Transverse colon (tissue), 4 donors: ENCODE results near the gene NR3C1. TPM values are rescaled to one million over a fixed set of nuclear protein-coding genes. Genes with fewer than 3 reads are reported as not detected.

Experiments
- DNase-seq: peaks from one replicate; pipeline ENCODE4 v3.0.0-alpha.2; 2019
- H3K27ac ChIP-seq, 4 donors: fragments of 200-600 bp; sonication (generic); 2 replicates each; pipeline ENCODE4 v1.5.1; 2016 to 2018; ENCODE audit warnings: inconsistent platforms in 4 of 4
- H3K27me3 ChIP-seq: fragments of 200-600 bp; sonication (generic); 2 replicates; pipeline ENCODE4 v1.5.1; 2017; ENCODE audit warnings: inconsistent platforms
- H3K36me3 ChIP-seq, 4 donors: fragments of 200-600 bp; sonication (generic); 2 replicates each; pipeline ENCODE4 v1.5.1; 2017 to 2019; ENCODE audit warnings: inconsistent platforms in 4 of 4
- H3K4me1 ChIP-seq, 4 donors: fragments of 200-600 bp; sonication (generic); 2 replicates each; pipeline ENCODE4 v1.5.1; 2017 to 2020; ENCODE audit warnings: inconsistent platforms in 4 of 4
- H3K4me3 ChIP-seq, 4 donors: fragments of 200-600 bp; sonication (generic); 1 replicate in 1 of 4; 2 replicates in 3 of 4; pipeline versions ENCODE4 v1.5.1 to v1.6.1; 2017 to 2019; ENCODE audit warnings: inconsistent platforms in 4 of 4
- H3K9me3 ChIP-seq, 2 donors: fragments of 200-600 bp; sonication (generic); 2 replicates each; pipeline ENCODE4 v1.5.1; 2017 to 2019; ENCODE audit warnings: inconsistent platforms in 2 of 2
- EP300 ChIP-seq: sonication (generic); formaldehyde crosslinking; IDR thresholded peaks from one replicate; pipeline ENCODE4 v1.6.1; 2017; ENCODE audit warnings: antibody characterized with exemption, low read depth
- POLR2A ChIP-seq: fragments of 450-650 bp; IDR thresholded peaks from one replicate; pipeline ENCODE4 v1.6.1; 2016; ENCODE audit warnings: antibody characterized with exemption, mild to moderate bottlenecking, moderate library complexity
- POLR2AphosphoS5 ChIP-seq, 3 donors: sonication (generic); formaldehyde crosslinking; IDR thresholded peaks; one replicate each; pipeline ENCODE4 v1.6.1; 2016; ENCODE audit warnings: antibody characterized with exemption in 3 of 3
- WGBS, 2 donors: methylation state at CpG; one replicate each; pipeline ENCODE4 v1.1.5; 2018; ENCODE audit warnings: low coverage in 1 of 2; 5-methylcytosine and 5-hydroxymethylcytosine counted together
- in situ Hi-C, 4 donors: fragments of 200-750 bp; cut with MboI; loops; one replicate each; pipeline versions ENCODE4 v1.15.0 to v1.15.1; 2017; ENCODE audit warnings: low sequenced_read_pairs in 3 of 4, low pct_ligation_motif_present in 1 of 4, low pct_unique_long_range_greater_than_20kb in 1 of 4
- intact Hi-C: fragments of 100-400 bp; cut with DNase I; formaldehyde crosslinking; loops from one replicate; pipeline ENCODE4 v1.15.1; 2023; ENCODE audit warnings: low total_unique reads
- total RNA-seq, 4 donors: library from RNA; depleted of rRNA; stranded (reverse); fragments of >200 nt; gene quantifications; one replicate each; pipeline ENCODE4 v1.1.0, GENCODE V29; 2016
- TF ChIP-seq, protein P1 (sequence below), 5 experiments: fragments of 200-600 bp in 3 of 5; fragments of 450-650 bp in 2 of 5; sonication (generic) in 3 of 5; IDR thresholded peaks; 1 replicate in 2 of 5; 2 replicates in 3 of 5; pipeline ENCODE4 v1.5.1; 2016 to 2017; ENCODE audit warnings: antibody characterized with exemption in 5 of 5, inconsistent platforms in 3 of 5, mild to moderate bottlenecking in 2 of 5, moderate library complexity in 1 of 5

NR3C1 gene
- total RNA-seq, 4 donors from 2014 or later, result 8.4 to 37.7 (median 30.3) TPM

DNA sequence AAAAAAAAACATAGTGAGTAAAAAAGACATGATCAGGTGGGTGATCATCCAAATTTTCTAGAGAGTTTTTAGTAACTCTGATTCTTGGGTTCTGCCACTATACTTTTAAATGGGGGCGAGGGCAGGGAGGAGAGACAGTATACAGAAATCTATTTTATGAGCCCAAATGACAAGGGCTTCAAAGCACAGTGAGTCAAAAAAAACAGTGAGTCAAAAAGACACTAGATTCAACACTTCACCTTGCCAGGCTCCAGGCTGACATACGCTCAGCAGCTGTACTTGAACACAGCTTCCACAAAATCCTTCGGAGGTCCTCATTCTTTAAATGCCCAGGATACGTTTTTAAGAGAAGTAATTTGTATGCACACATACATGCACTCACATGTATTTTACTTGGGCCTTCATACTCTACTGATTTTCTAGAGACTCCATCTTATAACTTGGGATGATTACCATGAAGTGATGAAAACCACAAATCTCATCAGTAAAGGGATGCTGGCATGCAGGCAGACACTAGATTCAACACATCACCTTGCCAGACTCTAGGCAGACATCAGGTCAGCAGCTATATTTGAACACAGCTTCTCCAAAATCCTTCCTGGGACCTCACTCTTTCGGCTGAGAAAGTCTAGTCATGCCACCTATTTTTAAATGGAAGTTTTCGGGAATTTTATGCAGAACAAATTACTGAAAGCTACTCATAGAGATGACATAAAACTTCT, 28.8 kb downstream of the NR3C1 start:
- TF ChIP-seq, protein P1, sequence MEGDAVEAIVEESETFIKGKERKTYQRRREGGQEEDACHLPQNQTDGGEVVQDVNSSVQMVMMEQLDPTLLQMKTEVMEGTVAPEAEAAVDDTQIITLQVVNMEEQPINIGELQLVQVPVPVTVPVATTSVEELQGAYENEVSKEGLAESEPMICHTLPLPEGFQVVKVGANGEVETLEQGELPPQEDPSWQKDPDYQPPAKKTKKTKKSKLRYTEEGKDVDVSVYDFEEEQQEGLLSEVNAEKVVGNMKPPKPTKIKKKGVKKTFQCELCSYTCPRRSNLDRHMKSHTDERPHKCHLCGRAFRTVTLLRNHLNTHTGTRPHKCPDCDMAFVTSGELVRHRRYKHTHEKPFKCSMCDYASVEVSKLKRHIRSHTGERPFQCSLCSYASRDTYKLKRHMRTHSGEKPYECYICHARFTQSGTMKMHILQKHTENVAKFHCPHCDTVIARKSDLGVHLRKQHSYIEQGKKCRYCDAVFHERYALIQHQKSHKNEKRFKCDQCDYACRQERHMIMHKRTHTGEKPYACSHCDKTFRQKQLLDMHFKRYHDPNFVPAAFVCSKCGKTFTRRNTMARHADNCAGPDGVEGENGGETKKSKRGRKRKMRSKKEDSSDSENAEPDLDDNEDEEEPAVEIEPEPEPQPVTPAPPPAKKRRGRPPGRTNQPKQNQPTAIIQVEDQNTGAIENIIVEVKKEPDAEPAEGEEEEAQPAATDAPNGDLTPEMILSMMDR (IDR thresholded peaks at IDR 0.05), result no peak
- no peak for TF ChIP-seq POLR2AphosphoS5 (IDR thresholded peaks at IDR 0.05)
- TF ChIP-seq POLR2A, result no peak
- no peak for TF ChIP-seq EP300
- WGBS, 2 donors, result 76 to 83% methylated on average over 3 to 6 of the region's 6 CpGs
- in situ Hi-C loops (no loop called here), intact Hi-C loops (no loop called here)
- DNase-seq, result no peak
- no peak overlapping the region for H3K4me3 ChIP-seq
- no peaks in the 10 kb centered on the region for H3K27me3 ChIP-seq
- H3K27ac ChIP-seq, result no peak overlapping the region
- H3K9me3 ChIP-seq, result no peaks in the 10 kb centered on the region
- no peaks in the 10 kb centered on the region for H3K36me3 ChIP-seq
- H3K4me1 ChIP-seq, result peaks cover 0 to 20% (median 6%) of the 10 kb centered on the region in 4 donors

DNA sequence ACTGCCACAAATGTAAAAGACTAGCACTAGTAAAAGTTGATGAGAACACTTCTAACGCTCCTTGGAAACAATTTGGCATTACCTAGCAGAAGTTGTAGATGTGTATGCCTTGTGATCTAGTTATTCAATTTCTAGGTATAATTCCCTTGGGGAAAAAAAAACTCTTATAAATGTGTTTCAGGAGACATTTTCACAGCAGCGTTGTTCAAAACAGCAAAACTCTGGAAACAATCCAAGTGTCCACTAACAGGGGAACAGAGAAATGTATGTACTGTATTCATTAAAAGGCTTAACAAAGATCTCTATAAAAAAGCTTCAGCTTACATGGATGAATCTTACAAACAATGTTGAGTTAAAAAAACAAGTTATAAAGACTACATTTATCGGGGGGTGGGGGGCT, 30.4 kb downstream of the NR3C1 start:
- peaks cover 0 to 20% (median 6%) of the 10 kb centered on the region in 4 donors for H3K4me1 ChIP-seq
- intact Hi-C loops, result no loop called here
- no peaks in the 10 kb centered on the region for H3K27me3 ChIP-seq
- in situ Hi-C loops, result no loop called here
- no peak for DNase-seq
- H3K27ac ChIP-seq, result no peak overlapping the region
- no peaks in the 10 kb centered on the region for H3K36me3 ChIP-seq
- no peak overlapping the region for H3K4me3 ChIP-seq
- 72 to 87% methylated on average over 2 to 3 of the region's 3 CpGs for WGBS, 2 donors
- no peaks in the 10 kb centered on the region for H3K9me3 ChIP-seq
- TF ChIP-seq POLR2AphosphoS5 (IDR thresholded peaks at IDR 0.05) (no peak), EP300 (no peak), POLR2A (no peak)
- TF ChIP-seq, protein P1 (IDR thresholded peaks at IDR 0.05), result no peak

DNA sequence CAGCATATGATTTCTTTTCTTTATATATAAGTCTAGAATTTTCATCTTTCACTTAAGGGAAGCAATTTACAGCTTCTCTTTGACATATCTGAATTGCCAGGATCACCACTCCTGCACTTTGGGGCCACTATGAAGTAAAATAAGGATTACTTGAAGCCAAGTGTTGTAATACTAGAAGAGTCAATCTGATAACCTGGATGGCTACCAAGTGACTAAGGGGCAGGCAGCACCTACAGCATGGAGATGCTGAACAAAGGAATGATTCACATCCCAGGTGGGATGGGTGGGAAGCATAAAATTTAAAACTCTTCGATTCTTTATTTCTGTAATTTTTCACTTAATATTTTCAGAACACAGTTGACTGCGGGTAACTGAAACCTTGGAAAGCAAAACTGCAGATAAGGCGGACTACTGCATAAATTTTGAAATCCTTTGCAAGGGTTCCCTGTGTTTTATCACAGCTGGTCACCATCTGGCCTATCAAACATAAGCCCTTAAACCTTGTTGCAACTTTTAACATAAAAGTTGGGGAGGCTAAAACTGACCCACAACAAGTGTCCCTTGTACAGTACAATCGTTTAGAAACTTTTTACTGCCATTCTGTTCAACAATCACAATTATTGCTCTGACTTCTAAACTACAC, 31.2 kb downstream of the NR3C1 start:
- in situ Hi-C loops (no loop called here), intact Hi-C loops (no loop called here)
- peaks cover 0 to 15% (median 4%) of the 10 kb centered on the region in 4 donors for H3K4me1 ChIP-seq
- H3K36me3 ChIP-seq, result no peaks in the 10 kb centered on the region
- no peaks in the 10 kb centered on the region for H3K9me3 ChIP-seq
- no peak for DNase-seq
- H3K27me3 ChIP-seq, result no peaks in the 10 kb centered on the region
- H3K27ac ChIP-seq, result no peak overlapping the region
- 80 to 85% methylated on average over 2 to 4 of the region's 4 CpGs for WGBS, 2 donors
- TF ChIP-seq POLR2A, result no peak
- no peak for TF ChIP-seq EP300
- no peak overlapping the region for H3K4me3 ChIP-seq

DNA sequence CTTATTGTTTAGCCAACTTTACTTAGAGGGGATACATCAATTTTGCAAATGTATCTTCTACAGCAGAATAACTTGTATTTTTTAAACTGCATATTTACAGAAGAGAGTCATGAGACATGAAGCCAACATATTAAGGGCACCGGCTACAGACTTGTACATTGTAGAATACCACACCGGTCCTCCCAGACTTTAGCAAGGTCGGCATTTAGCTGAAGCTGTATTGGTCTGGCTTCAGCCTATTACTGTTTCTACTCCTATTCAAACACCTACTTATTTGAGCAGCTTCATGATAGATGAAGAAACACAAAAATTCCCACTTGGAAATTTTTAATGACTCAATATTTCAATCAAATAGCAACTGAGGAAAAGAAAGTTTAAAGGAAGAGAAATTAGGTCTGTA, 33.0 kb downstream of the NR3C1 start:
- no peak for DNase-seq
- H3K27me3 ChIP-seq, result no peaks in the 10 kb centered on the region
- peaks cover 0 to 8% (median 0%) of the 10 kb centered on the region in 4 donors for H3K4me1 ChIP-seq
- TF ChIP-seq EP300 (no peak), POLR2AphosphoS5 (IDR thresholded peaks at IDR 0.05) (no peak), POLR2A (no peak)
- TF ChIP-seq, protein P1 (IDR thresholded peaks at IDR 0.05), result no peak
- no peak overlapping the region for H3K27ac ChIP-seq
- intact Hi-C loops, result no loop called here
- H3K36me3 ChIP-seq, result no peaks in the 10 kb centered on the region
- H3K4me3 ChIP-seq, result no peak overlapping the region
- H3K9me3 ChIP-seq, result no peaks in the 10 kb centered on the region
- in situ Hi-C loops, result no loop called here
- 93 to 94% methylated on average over 2 to 3 of the region's 3 CpGs for whole genome bisulfite sequencing, 2 donors
